ENCODE data around the gene MLST8. TPM values are rescaled to one million over a fixed set of nuclear protein-coding genes. Genes with fewer than 3 reads are reported as not detected.

Gene MLST8
- total and polyA plus RNA-seq, 8 donors, result 16.6 to 62.8 (median 20.7) TPM

- ATAC-seq (no peak), FAIRE-seq (no peak), DNase-seq (no peak)
- H3K27ac ChIP-seq, result no peak overlapping the region
- H3K4me3 ChIP-seq, result no peak overlapping the region
- H3K36me3 ChIP-seq, result peaks cover 0 to 3% (median 0%) of the 10 kb centered on the region in 3 donors
- intact Hi-C loops (cut with DNase I), result no loop called here
- H3K4me1 ChIP-seq, result no peaks in the 10 kb centered on the region
- TF ChIP-seq CTCF (IDR thresholded peaks at IDR 0.05), result no peak
- H3K27me3 ChIP-seq, result no peaks in the 10 kb centered on the region
- no peaks in the 10 kb centered on the region for H3K9me3 ChIP-seq
- 90 to 92% methylated on average over 18 of the region's 18 CpGs for WGBS, 2 donors
Measured at GRCh38 chr16:2167068-2167638, 38.1 kb upstream of the MLST8 start.

DNA sequence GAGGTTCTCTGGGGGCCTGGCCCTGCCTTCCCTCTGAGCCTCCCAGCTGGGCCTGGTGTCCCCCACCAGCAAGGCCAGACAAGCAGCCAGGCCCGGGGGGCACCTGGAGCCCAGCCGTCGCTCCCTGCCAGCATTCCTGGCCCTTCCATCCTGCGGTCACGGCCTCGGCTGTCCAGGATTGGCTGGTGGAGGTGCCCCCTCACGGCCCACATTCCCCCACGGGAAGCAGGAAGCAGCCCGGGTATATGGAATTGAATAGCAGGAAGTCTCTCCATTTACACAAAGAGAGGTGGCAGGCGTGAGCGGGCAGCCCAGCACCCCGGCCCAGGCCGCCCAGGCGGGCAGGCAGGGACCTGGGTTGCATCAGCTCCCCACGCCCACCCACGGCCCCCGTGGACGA, 35.2 kb upstream of the MLST8 start:
- Histone ChIP-seq H3K36me3 (peaks cover 0 to 23% (median 15%) of the 10 kb centered on the region in 3 donors), H3K27ac (peak overlapping the region in 1 of 4 donors; percentile 28), H3K4me3 (no peak overlapping the region), H3K4me1 (no peaks in the 10 kb centered on the region), H3K9me3 (no peaks in the 10 kb centered on the region), H3K27me3 (no peaks in the 10 kb centered on the region)
- no peak for TF ChIP-seq CTCF (IDR thresholded peaks at IDR 0.05)
- intact Hi-C loops (cut with DNase I), result no loop called here
- DNase-seq (no peak), ATAC-seq (peak in 1 of 4 donors; percentile 5), FAIRE-seq (no peak)
- 86 to 93% methylated on average over 14 to 18 of the region's 18 CpGs for WGBS, 2 donors

DNA sequence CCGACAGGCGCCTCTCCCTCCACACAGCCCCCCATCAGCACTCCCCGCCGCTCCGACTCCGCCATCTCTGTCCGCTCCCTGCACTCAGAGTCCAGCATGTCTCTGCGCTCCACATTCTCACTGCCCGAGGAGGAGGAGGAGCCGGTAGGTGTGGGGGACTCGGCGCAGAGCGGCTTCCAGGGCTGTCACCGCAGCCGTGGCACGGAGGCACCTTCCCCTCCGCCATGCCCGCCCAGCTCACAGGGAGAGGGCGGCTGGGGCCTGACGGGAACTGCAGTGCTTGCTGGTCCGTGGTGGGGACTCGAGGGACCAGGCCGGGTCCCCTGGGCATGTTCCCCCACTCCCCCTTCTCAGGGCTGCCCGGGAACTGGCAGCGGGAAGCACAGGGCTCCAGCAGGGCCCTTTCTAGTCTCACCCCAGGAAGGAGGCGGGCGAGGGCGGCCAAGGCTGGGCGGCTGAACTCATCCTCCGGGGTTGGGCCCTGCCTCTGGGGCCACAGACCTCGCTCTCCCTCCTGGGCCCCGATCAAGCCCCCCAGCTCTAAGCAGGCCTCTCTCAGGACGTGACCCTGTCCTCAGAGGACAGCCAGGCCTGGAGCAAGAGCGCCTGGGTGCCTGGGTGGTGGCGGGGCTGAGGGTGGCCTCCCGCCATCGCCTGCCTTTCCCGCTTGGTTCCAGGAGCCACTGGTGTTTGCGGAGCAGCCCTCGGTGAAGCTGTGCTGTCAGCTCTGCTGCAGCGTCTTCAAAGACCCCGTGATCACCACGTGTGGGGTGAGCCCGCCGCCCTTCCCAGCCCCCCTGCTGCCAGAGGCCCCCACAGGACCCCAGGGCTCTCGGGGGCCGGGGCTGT, 34.4 kb upstream of the MLST8 start:
- Histone ChIP-seq H3K4me1 (no peaks in the 10 kb centered on the region), H3K9me3 (no peaks in the 10 kb centered on the region), H3K4me3 (no peak overlapping the region), H3K27ac (no peak overlapping the region), H3K36me3 (peaks cover 0 to 28% (median 18%) of the 10 kb centered on the region in 3 donors), H3K27me3 (no peaks in the 10 kb centered on the region)
- TF ChIP-seq CTCF (IDR thresholded peaks at IDR 0.05), result no peak
- ATAC-seq, result no peak
- DNase-seq, result no peak
- intact Hi-C loops (cut with DNase I), result no loop called here
- WGBS, 2 donors, result 92% methylated on average over 44 to 47 of the region's 47 CpGs
- no peak for FAIRE-seq

- peaks cover 0 to 33% (median 18%) of the 10 kb centered on the region in 3 donors for H3K36me3 ChIP-seq
- 95 to 97% methylated on average over 27 to 28 of the region's 28 CpGs for WGBS, 2 donors
Measured at GRCh38 chr16:2171601-2172178, 33.6 kb upstream of the MLST8 start.

More at GRCh38 chr16:2171601-2172178, 33.6 kb upstream of the MLST8 start:
- intact Hi-C loops (cut with DNase I), result no loop called here
- ATAC-seq (no peak), DNase-seq (no peak), FAIRE-seq (no peak)
- Histone ChIP-seq H3K27me3 (no peaks in the 10 kb centered on the region), H3K4me3 (no peak overlapping the region), H3K9me3 (no peaks in the 10 kb centered on the region), H3K27ac (no peak overlapping the region), H3K4me1 (no peaks in the 10 kb centered on the region)
- no peak for TF ChIP-seq CTCF (IDR thresholded peaks at IDR 0.05)
